Measurements from ENCODE around the gene GRID1.

DNA sequence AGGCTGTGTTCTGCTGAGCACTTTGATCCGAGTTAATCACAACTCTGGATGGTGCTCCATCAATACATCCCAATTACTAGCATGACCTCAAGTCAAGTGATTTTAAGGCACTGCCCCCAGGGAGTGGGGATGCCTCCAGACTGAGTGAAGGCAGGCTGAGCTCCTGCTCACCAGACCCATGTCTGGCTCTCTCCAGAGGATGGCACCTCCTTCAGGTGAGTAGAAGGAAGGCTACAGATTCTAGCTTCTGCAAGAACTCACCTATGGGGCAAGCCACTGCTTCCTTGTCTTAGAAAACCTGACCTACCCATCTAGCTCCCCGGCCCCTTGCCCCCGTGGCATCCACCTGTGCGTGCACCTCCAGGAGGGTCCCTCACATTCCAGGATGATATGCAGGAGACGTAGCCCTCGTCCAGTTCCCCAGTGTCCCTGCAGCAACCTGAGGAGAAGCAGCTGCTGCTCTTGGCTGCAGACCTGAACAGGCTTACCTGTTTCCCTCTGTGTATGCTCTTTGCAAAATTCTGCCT lies 390.3 kb downstream of the GRID1 start:
- TF ChIP-seq POLR2A (IDR thresholded peaks at IDR 0.05), result no peak
- TF ChIP-seq, protein P1, sequence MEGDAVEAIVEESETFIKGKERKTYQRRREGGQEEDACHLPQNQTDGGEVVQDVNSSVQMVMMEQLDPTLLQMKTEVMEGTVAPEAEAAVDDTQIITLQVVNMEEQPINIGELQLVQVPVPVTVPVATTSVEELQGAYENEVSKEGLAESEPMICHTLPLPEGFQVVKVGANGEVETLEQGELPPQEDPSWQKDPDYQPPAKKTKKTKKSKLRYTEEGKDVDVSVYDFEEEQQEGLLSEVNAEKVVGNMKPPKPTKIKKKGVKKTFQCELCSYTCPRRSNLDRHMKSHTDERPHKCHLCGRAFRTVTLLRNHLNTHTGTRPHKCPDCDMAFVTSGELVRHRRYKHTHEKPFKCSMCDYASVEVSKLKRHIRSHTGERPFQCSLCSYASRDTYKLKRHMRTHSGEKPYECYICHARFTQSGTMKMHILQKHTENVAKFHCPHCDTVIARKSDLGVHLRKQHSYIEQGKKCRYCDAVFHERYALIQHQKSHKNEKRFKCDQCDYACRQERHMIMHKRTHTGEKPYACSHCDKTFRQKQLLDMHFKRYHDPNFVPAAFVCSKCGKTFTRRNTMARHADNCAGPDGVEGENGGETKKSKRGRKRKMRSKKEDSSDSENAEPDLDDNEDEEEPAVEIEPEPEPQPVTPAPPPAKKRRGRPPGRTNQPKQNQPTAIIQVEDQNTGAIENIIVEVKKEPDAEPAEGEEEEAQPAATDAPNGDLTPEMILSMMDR (IDR thresholded peaks at IDR 0.05), result no peak
